ENCODE data around the gene PCDH7. TPM values are rescaled to one million over a fixed set of nuclear protein-coding genes. Genes with fewer than 3 reads are reported as not detected.

PCDH7 gene
- total RNA-seq, 4 donors from 2014 or later: 221 to 356 (median 299) TPM

- Histone ChIP-seq H3K4me1 (peaks cover 15 to 34% (median 27%) of the 10 kb centered on the region in 4 donors), H3K36me3 (no peaks in the 10 kb centered on the region), H3K4me3 (peak overlapping the region; percentile 66 to 84 (median 74)), H3K27me3 (peaks cover 0 to 16% (median 0%) of the 10 kb centered on the region in 4 donors), H3K27ac (replicated peaks in 1 of 4) (no peak overlapping the region), H3K9me3 (peaks cover 0 to 5% (median 0%) of the 10 kb centered on the region in 4 donors)
- no peak for DNase-seq (ENCODE audit: extremely low spot score)
- TF ChIP-seq EP300 (IDR thresholded peaks at IDR 0.05) (no peak), POLR2A (IDR thresholded peaks at IDR 0.05; ENCODE audit: low read depth) (no peak), POLR2AphosphoS5 (IDR thresholded peaks at IDR 0.05) (no peak), CTCF (IDR thresholded peaks at IDR 0.05) (peak; percentile 28 to 57 (median 49))
- 5% methylated on average over 6 of the region's 6 CpGs for WGBS
- intact Hi-C loops (cut with DNase I): loop anchor here (5.0 to 10.0 kb wide), 2 partner anchors 329 to 386 kb away; no protein-coding TSS in a partner anchor
Measured at GRCh38 chr4:30716158-30716557, 4.0 kb upstream of the PCDH7 start.

GRCh38 chr4:30716681-30717207 is 3.4 kb upstream of the PCDH7 start:
- TF ChIP-seq POLR2A (IDR thresholded peaks at IDR 0.05; ENCODE audit: low read depth): no peak
- H3K27me3 ChIP-seq: peaks cover 0 to 19% (median 0%) of the 10 kb centered on the region in 4 donors
- peak overlapping the region; percentile 66 to 84 (median 74) for H3K4me3 ChIP-seq
- no peaks in the 10 kb centered on the region for H3K36me3 ChIP-seq
- H3K27ac ChIP-seq (replicated peaks in 1 of 4): peak overlapping the region; percentile 77 to 91 (median 84)
- intact Hi-C loops (cut with DNase I): loop anchor here (5.0 to 10.0 kb wide), 2 partner anchors 328 to 386 kb away; no protein-coding TSS in a partner anchor
- DNase-seq (ENCODE audit: extremely low spot score): no peak
- peaks cover 16 to 40% (median 30%) of the 10 kb centered on the region in 4 donors for H3K4me1 ChIP-seq
- WGBS: 0% methylated on average over 12 of the region's 15 CpGs
- H3K9me3 ChIP-seq: peaks cover 0 to 5% (median 0%) of the 10 kb centered on the region in 4 donors

- intact Hi-C loops (cut with DNase I): loop anchor here (5.0 to 10.0 kb wide), 2 partner anchors 327 to 385 kb away; no protein-coding TSS in a partner anchor
- peak overlapping the region; percentile 77 to 91 (median 84) for H3K27ac ChIP-seq (replicated peaks in 1 of 4)
Measured at GRCh38 chr4:30717208-30718020, 2.8 kb upstream of the PCDH7 start.

GRCh38 chr4:30718021-30718542 is 2.1 kb upstream of the PCDH7 start:
- WGBS: under 1% methylated on average over 16 of the region's 34 CpGs
- peaks cover 0 to 31% (median 0%) of the 10 kb centered on the region in 4 donors for H3K27me3 ChIP-seq
- peaks cover 16 to 46% (median 34%) of the 10 kb centered on the region in 4 donors for H3K4me1 ChIP-seq
- DNase-seq (ENCODE audit: extremely low spot score): no peak
- peak overlapping the region; percentile 66 to 84 (median 74) for H3K4me3 ChIP-seq
- no peak for TF ChIP-seq POLR2A (IDR thresholded peaks at IDR 0.05; ENCODE audit: low read depth)
- TF ChIP-seq CTCF (IDR thresholded peaks at IDR 0.05): no peak
- peak in 1 of 2 donors; percentile 22 for TF ChIP-seq POLR2AphosphoS5 (IDR thresholded peaks at IDR 0.05)
- TF ChIP-seq EP300 (IDR thresholded peaks at IDR 0.05): no peak
- intact Hi-C loops (cut with DNase I): loop anchor here (5.0 to 10.0 kb wide), 2 partner anchors 327 to 384 kb away; no protein-coding TSS in a partner anchor
- peak overlapping the region; percentile 77 to 91 (median 84) for H3K27ac ChIP-seq (replicated peaks in 1 of 4)
- no peaks in the 10 kb centered on the region for H3K36me3 ChIP-seq
- peaks cover 0 to 5% (median 0%) of the 10 kb centered on the region in 4 donors for H3K9me3 ChIP-seq

More at GRCh38 chr4:30717208-30718020, 2.8 kb upstream of the PCDH7 start:
- Histone ChIP-seq H3K9me3 (peaks cover 0 to 5% (median 0%) of the 10 kb centered on the region in 4 donors), H3K4me1 (peaks cover 16 to 46% (median 32%) of the 10 kb centered on the region in 4 donors), H3K27me3 (peaks cover 0 to 25% (median 0%) of the 10 kb centered on the region in 4 donors), H3K36me3 (no peaks in the 10 kb centered on the region), H3K4me3 (peak overlapping the region; percentile 66 to 84 (median 74))
- DNase-seq (ENCODE audit: extremely low spot score): no peak
- no peak for TF ChIP-seq POLR2A (IDR thresholded peaks at IDR 0.05; ENCODE audit: low read depth)
- TF ChIP-seq EP300 (IDR thresholded peaks at IDR 0.05): no peak
- no peak for TF ChIP-seq POLR2AphosphoS5 (IDR thresholded peaks at IDR 0.05)
- TF ChIP-seq CTCF (IDR thresholded peaks at IDR 0.05): no peak
- WGBS: 1% methylated on average over 46 of the region's 55 CpGs

Measured in esophagus muscularis mucosa (tissue), 4 donors.